ENCODE measurements around the gene THSD7B.
"Not testable (repeated sequence)": the region's sequence is repeated elsewhere in the genome, so short reads cannot be mapped to it uniquely, and the experiment has no call there.

The THSD7B gene

DNA sequence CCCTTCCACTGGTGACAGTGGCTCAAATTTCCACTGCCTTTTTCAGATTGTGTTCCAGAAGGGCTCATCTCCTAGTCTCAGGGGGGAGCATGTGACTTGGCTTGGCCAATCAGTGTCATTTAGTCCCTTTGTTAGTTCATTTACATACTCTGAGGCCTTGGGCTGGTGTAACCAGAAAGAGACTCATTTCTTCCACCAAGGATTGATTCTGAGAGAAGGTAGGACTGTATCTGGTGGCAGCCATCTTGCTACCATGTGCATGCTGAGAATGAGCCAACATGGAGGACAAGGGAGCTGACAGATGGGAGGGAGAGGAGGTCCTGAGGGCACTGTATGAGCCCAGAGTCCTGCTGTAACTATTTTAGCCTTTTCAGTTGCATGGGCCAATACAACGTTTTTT lies 191.7 kb downstream of the THSD7B start:
- no peak for DNase-seq (ENCODE audit: low spot score)

DNA sequence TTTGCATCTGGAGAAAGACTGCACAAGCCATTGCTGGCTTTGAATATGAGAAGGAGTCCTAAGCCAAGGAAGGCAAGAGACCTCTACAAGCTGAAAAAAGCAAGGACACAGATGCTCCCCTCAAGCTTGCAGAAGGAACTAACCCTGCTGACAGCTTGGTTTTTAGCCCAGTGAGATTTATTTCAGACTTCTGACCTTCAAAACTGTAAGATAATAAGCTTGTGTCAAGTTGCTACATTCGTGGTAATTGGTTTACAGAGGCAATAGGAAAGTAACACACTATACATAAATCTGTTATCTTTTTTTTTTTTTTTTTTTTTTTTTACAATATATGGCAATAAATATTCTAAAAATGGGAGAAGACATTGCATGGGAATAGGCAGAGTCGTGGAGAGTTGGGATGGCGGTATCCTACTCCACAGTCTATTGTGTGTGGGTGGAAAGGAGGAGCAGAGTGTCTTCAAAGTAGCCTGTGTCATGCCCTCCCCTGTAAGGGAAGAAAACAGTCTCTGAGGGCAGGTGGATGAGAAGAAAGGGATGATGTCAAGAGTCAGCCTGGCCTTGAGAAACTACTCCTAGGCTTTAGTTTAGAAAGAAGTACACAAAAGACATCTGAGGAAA lies 196.9 kb downstream of the THSD7B start:
- DNase-seq (ENCODE audit: low spot score), result no peak

DNA sequence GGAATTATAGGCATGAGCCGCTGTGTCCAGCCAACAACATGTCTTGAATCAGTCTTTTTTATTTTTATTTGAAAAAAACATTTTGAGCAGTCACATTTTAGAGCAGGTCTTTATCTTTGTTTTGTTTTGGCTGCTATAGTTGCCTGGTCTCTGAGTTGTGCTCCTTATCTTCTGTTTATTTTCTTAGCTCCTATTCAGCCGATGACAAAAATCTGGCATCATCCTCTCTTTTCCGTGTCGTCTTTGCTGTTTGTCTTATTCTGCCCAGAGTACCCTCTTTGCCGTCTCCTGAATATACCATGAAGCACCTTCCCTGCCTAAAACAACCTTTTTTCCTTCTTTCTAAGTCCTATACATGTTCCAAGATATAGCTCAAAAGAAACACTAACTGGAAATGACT lies 201.1 kb downstream of the THSD7B start:
- DNase-seq (ENCODE audit: low spot score), result no peak

DNA sequence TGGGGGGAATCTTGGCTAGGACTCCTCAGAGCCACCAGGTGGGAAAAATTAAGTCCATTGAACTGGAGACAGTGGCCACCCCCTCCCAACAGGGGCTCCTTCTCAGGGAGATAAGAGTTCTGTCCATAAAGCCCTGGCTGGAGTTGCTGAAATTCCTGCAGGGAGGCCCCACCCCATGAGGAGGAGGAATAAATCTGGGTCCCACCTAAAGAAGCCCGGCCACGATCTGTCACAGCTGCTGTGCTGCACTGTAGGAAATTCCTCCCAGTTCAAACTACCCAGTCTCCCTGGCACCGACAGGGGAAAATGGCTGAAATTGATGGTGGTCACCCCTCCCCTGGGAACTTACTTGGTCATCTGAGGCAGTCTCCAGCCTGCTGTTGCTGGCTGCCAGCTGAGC lies 215.0 kb downstream of the THSD7B start:
- no peak for DNase-seq (ENCODE audit: low spot score)

DNA sequence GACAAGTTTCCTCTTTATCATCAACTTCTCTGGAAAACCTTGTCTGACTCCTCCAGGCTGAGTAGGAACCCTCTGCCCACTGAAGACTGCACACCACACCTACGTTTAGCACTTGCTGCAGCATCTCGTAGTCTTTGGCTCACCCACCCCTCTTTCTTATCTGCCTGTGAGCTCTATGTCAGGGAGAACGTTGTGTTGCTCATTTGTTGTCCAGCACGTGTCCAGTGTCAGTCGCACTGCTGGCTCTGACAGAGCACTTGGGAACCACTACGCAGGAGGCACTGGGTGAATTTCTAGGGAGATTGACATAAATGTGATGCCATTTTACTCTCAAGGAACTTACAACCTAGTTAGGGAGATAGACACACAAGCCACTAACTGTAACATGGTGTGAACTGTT lies 216.3 kb downstream of the THSD7B start:
- not testable (repeated sequence) for DNase-seq (ENCODE audit: low spot score)

DNA sequence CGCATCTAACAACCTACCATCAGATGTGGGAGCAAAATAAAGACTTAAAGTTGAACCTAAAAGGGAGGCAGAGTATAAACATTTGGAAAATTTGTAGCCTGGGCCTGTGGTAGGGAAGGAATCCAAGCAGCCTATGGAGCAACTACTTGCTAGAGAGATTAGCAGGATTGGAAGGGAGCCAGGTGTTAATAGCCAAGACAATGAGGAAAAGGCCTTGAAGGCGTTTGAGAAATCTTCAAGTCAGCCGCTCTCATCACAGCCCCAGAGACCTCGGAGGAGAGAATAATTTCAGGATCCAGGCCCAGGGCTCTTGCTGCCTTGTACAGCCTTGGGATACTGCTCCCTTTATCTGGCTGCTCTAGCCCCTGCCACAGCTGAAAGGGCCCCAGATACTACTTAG lies 219.7 kb downstream of the THSD7B start:
- DNase-seq (ENCODE audit: low spot score), result no peak

DNA sequence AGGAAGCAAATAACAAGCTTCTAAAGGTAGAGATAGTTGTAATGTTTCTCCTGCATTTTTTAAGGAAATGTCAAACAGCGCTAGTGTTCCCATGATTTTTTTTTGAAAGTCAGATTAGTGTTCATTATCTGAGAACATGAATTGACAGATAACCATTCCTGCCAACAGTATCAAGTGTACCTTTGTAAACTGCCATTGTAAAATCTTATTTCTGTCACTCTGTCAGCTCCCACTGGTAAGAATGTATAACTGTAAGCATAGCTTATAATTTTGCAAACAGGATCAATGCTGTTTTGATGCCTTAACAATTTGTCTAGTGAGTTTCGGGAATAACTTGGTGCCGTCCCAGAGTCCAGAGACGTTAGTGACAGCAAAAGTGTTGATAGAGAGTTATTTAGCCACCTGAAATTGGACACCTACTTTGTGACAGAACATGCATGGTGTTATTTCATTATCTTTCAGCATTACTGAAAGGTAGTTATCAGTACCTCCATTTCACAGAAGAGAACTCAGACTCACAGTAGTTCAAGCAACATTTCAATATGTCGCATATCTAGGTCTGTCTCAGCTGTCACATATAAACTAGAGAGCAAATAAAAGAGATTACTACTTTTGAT lies 221.4 kb downstream of the THSD7B start:
- no peak for DNase-seq (ENCODE audit: low spot score)

DNA sequence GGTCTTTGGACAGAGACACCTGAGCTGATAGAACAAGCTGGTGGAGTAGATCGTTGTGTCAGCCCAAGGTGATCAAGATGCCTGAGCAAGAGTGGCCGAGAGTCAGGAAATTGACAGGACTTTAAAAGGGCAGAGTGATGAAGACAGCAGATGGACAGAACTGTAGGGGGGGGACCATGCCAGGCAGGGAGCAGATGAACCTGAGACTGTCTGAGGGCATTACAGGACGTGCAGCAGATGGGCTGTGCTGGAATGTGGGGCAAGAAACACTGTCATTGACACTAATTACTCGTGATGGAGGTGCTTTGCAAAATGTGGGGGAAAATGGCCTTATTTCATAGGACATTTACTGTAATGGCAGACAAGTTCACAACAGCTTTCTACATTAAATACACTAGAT lies 225.0 kb downstream of the THSD7B start:
- no peak for DNase-seq (ENCODE audit: low spot score)

DNA sequence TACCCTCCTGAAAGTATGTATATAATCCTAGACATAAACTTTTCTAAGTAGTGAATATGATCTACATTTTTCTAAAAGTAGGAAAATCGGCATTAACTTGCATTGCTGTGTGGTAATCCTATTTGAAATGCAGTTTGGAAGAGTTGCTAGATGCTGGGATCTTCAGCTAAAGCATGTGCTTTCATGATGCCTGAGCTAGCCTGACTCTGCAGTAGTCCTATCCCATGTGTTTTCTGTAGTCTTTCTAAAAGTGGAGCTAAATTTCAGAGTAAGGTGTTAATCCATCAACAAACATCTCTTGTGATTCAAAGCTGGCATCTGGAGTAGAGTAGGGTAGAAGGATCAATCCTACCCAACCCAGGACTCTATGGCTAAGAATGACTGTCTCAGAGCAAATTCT lies 229.4 kb downstream of the THSD7B start:
- no peak for DNase-seq (ENCODE audit: low spot score)

DNA sequence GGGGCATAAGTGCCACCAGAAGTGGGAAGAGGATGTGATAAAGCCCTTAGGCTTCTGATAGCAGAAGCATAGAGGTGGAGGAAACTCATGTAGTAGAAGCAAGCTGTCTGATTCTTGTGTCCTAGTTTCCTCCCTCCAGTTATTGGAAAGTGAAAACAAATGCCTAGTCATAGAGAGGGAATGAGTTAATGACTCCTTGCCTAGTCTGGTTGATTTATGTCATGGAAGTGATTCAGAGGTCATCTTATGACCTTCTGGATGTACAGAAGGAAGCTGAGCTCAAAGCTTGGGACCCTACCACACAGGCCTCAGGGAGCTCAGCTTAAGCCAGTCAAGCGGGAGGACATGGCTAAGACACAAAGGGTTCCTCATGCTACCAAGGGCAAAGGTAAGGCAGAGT lies 232.2 kb downstream of the THSD7B start:
- no peak for DNase-seq (ENCODE audit: low spot score)

DNA sequence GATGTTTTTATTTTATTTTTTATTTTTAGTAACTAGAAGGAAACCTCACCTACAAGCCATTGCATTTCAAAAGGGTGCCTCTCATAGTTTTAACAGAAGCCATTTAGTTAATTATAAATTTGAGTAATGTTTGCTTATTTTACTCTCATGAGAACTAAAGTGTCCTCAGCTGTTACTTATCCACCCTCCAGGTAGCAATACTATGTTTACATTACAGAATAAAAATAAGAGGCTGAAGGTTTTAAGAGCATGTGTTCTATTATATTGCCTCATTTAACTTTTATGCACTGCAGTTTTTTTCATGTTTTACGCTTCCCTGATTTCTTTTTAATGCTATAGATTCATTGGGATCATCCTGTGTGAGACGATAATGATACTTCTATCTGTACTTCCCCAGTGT lies 235.5 kb downstream of the THSD7B start:
- DNase-seq (ENCODE audit: low spot score), result no peak

DNA sequence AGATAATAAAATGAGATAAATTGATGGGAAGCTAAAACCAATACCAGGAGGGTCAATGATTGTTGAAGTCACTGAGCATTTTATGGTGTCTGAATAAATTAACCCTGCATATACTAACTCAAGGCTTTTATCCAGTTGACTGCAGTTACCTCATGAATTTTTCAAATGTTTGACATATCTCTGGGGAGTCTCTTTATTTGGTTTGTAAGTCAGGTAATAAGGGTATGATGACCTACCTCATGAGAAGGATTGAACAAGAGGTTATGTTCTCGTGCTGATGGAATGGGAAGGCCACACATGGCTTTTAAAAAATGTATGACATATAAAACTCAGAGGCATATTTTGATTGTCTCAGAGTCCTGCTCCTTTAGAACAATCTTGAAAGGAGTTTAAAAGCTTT lies 237.6 kb downstream of the THSD7B start:
- DNase-seq (ENCODE audit: low spot score), result no peak

DNA sequence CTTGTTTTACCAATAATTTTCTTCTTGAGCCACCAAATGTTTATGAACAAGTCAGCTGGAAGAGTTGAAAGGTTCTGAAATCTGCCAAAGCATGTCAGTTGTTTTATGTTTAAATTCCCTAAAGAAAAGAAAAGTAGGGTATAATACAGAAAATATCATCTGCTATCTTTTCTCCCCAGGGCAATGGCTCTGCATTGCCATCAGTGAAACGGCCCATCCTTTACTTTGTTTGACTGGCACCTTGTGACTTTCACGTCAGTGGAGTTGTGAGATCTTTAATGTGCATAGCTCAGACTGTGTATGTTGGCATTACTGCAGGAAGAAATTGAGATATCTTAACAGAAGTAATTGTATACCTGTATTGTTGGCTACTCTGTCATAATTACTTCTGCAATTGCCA lies 239.9 kb downstream of the THSD7B start:
- no peak for DNase-seq (ENCODE audit: low spot score)

DNA sequence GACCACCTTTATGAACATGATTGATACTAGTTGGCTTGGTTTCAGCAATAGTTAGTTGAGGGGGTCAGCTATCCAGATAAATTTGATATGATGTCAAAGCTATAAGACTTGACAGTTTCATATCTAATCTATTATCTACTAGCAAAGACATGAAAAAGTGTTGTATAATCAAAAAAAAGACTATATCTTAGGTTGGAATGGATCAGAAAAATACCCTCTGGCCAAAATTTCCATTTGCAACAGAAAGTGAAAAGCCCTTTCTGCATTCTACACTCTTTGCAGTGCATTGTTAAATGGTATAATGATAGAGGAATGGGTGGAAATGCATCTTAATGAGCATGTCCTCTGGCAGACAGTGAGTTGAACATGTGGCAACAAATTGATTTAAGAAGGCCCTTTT lies 242.6 kb downstream of the THSD7B start:
- DNase-seq (ENCODE audit: low spot score), result no peak

DNA sequence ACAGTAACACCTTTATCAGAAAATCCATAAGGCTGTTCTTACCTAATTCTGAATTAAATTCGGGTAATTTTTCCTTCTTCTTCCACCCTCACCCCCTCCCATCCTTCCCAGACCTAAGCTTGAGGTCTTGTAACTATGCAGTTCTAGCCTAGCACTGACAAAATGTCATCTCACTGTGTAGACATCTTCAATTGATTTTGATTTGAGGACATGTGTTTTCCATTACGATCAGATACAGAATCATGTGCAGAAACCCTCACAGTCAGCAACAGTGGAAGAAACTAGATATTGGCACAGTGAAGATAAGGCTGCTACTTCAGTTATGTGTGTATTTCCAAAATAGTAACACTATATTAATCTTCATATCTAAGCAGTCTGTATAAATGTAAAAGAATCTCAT lies 244.6 kb downstream of the THSD7B start:
- no peak for DNase-seq (ENCODE audit: low spot score)

DNA sequence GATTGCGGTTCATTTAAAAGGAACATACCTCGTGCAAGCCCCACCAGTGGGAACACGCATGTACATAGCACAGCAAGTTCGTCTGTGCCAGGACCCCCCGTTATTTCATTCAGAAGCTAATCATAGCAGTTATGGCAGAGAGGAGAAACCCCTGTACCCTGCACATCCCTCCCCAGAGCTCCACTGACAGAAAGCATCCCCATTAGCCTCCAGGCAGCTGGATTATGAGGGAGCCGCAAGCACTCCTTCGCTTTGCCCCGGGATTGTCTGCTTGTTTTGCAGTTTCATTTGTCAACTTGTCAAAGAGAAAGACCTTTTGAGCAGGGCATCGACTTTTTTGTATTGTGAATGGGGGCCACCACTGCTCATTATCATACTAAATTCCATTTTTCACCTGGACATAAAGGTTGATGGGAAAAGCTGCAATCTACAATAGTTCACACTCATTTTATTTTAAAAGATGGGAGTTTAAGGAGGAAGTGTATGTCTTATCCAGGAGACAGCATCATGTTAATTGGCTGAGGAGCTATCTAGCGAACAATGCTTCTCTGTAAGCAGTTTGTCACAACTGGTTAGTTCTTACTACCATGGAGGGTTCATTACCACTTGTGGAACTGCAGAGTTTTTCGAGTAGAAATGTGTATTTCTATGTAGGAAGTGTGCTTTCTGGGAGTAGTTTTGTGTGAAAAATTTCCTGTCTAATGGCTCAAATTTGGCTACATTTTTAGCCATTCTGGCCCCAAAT lies 255.3 kb downstream of the THSD7B start:
- DNase-seq (ENCODE audit: low spot score), result no peak

DNA sequence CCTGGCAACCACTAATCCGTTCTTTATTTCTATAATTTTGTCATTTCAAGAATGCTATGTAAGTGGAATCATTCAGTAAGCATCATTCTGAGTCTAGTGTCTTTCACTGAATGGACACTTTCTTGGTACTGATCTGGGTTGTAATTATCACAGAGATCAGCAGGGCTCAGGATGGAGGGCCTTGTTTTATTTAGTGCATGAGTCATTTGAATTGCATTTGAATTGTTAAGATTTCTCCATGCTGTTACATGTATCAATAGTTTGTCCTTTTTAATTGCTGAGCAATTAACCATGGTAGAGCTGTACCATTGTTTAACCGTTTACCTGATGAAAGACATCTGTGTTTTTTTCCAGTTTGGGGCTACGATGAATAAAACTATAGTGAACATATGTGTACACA lies 256.4 kb downstream of the THSD7B start:
- no peak for DNase-seq (ENCODE audit: low spot score)

DNA sequence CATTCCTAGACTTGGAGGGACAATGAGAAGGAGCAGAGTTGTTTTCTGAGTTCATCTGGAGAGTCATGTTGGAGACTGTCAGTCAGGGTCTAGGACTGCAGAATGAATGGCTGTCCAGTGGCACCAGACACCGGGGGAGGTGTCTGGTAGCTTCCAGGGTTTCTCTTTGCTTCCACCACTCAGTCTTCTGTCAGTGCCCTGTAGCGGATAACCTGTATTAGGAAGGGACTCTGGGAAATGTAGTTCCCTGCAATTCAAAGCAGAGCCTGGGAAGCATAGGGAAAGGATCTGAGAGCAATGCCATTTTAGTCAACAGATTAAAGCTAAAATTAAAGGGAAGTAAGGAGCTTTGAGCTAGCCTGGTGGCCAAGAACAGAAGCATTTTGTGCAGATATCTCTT lies 257.9 kb downstream of the THSD7B start:
- no peak for DNase-seq (ENCODE audit: low spot score)

DNA sequence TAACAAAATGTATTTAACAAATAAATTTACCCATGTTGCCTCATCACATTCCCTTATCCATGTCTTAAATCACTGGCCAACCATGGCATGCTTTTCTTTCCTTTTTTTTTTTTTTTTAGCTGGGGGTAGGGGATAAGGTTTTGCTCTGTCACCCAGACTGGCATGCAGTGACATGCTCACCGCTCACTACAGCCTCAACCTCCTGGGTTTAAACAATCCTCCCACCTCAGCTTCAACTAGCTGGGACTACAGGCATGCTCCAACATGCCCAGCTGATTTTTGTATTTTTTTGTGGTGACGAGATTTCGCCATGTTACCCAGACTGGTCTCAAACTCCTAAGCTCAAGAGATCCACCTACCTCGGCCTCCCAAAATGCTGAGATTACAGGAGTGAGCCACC lies 266.4 kb downstream of the THSD7B start:
- no peak for DNase-seq (ENCODE audit: low spot score)

DNA sequence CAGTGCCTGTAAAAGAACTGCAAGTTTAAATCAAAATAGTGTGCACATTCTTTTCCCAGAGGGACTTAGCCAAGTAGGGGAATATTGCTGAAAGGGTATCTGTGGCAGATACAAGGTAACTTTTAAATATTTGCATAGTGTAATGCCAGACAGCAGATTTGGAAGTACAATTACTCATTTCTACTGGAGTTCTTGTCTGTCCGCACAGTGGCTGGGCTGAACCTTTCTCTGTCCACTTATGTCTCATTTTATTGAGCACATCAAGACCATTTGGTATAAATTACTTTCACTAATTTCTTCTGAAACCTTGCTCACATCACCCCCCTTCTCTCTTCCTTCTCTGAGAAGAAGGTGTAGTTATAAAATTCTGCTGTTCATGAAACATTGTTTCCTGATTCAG lies 271.3 kb downstream of the THSD7B start:
- DNase-seq (ENCODE audit: low spot score), result no peak

DNA sequence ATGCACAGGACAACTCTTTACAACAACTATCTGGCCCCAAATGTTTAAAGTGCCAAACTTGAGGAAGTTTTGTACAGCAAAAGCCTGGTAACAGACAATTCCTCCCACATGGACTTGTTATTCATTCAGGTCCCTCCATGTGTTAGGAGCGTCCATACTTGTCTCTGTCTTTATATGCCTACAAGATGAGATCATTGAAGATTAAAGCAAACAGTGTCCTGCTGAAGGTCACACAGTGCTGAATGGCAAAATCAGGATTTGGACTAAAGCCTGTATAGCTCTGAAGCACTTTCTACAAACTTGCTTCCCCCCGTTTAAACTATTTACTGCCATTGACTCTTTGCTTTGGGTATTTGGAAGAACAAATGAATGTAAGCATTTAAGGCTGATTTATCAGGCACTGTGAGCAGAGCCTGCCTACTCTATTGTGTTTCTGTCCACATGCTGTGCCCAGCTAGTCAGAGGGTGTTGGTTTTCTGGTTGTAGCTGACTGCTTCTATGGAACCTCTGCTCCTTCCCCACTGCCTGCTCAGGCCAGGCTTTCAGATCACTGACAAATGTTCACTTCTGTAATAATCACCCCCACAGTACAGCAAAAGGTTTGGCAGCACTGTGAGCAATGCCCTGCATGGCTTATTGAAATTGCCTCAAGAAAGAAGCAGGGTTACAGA lies 274.3 kb downstream of the THSD7B start:
- DNase-seq (ENCODE audit: low spot score), result no peak

DNA sequence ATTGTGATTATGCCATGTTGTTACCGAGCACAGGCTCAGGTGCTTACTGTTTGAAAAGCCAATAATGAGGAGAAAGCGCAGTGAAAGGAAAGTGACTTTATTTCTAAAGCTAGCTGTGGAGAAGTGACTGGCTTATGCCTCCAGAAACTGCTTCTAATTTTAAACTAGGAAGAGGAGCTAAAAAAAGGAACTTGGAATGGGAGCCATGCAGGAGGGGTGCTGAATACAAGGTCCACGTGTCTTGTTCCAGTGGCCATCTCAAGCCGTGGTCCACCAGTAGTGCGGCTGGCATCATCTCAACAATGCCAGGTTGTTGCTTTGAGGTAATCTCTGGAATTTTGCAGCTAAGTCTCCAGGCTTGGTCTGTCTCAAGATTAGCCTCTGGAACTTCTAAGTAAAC lies 282.0 kb downstream of the THSD7B start:
- no peak for DNase-seq (ENCODE audit: low spot score)

DNA sequence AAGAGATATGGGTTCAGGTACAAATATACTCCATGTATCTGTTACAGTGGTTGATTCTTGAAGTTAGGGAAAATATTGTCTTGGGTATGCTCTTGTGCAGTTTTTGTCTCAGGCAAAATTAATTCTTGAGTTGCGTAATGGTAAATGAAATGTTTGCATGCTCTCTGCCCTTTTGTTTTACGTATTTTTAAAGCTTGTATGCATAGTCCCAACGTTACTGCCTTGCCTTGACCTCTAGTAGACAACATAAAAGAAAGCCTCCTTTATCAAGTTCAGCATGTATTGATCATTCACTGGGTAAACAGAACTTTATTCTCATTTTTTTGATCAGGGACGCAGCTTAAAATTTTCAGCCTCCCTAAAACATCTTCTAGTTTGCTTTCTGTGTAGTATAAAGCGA lies 283.1 kb downstream of the THSD7B start:
- DNase-seq (ENCODE audit: low spot score), result no peak
